GM19452 (cell line): Measurements from ENCODE around the gene MYOM3.

Experiments
- ATAC-seq: cut with Tn5 transposase; IDR thresholded peaks from one replicate; pipeline ENCODE4 v1.9.1; 2021; ENCODE audit not compliant: unreplicated experiment

Gene MYOM3

DNA sequence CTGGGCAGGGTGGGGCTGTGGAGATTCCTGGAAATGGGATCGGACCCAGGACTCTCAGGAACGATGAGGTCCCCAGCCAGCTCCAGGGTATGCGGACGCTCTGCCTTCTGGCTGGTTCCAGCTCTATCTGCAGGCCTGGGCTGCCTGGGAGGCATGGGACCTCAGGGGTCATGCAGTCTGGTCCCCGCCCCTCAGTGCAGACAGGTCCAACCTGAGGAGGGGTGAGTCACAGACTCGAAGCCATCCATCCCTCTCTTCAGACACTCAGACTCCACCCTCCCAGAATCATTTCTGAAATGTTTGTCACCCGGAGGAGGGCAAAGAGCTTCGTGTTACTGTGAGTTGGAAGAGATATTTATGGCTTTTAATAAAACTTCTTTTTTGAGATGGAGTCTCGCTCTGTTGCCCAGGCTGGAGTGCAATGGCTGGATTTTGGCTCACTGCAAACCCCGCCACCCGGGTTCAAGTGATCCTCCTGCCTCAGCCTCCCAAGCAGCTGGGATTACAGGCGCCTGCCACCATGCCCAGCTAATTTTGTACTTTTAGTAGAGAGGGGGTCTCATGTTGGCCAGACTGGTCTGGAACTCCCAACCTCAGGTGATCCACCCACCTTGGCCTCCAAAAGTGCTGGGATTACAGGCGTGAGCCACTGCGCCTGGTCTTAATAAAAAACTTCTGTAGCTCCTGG is 5.9 kb upstream of the MYOM3 start:
- ATAC-seq, result no peak

DNA sequence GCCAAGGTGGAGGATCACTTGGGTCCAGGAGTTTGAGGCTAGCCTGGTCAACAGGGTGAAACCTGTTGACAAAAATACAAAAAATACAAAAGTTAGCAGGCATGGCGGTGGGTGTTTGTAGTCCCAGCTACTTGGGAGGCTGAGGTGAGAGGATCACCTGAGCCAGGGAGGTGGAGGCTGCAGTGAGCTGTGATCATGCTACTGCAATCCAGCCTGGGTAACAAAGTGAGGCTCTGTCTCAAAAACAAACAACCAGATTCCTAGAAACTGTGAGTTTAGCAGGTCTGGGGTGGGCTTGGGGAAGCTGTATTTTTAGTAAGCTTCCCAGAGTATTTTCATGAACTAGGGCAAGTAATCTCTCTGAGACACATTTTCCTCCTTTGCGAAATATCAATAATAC is 5.2 kb upstream of the MYOM3 start:
- ATAC-seq, result no peak

DNA sequence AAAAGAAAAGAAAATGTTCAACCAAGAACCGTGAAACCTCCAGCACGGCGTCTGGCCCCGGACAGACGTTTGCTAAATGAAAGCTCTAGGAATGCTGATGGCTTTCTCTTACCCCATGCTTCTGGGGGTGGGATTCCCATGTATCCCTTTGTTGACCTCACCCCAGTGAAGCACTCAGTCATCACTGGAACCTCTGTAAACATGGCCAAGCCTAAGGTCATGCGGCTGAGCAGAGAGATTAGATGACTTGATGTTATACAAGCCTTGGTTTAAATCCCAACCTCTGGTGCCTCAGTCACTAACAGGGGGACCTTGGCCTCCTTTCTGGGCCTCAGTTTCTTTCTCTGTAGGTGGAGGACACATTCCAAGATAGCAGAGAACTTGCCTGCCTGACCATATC is 2.8 kb upstream of the MYOM3 start:
- ATAC-seq, result no peak

DNA sequence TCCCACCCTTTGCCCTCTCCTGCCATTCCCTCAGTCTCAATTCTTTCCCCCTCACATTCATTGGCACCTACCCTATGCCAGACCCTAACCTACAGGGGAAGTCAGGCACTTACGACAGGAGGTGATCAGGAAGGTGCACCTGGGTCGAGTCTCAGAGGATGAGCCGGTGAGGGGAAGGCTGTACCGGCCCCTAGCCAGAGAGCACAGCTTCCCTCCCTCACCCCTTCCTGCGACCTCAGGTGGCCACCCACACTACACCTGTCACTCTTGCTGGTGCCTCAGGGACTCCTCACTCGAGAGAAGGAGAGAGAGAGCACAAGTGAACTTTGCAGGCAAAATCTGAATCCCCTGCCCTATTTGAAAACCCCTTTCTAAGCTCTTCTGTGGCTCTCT is 1.7 kb upstream of the MYOM3 start:
- ATAC-seq, result no peak

DNA sequence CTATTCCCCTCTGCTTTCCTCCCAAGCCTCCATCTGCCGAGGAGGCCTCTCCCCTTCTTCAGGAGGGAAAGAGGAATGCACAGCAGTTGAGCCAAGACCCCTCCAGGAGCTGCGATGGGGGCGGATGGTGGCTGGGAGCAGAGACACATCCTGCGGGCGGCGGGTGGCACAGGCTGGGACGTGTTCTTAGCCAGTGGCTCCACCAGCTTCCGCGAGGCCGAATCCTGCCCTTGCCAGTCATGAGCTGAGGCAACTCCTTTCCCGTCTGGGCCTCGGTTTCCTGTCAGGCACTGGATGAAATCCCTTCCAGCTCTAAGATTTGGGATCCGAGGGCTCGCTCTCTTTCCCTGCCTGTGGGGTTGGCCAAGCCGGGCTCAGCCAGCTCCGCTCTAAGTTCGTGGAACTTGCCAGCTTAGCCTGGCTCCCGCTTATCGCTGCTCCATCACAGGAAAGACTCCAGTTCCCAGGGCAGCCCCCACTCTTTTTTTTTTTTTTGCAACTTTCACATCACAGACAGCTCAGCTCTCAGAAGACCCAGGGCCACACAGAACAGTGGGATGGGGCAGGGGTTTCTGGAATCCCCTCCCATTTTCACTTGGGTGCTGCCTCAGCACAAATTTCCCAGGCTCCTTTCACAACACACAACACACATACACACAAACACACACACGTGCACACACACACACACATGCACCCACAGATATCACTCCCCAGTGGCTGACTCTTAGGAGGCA is 506 bp downstream of the MYOM3 start:
- no peak for ATAC-seq

DNA sequence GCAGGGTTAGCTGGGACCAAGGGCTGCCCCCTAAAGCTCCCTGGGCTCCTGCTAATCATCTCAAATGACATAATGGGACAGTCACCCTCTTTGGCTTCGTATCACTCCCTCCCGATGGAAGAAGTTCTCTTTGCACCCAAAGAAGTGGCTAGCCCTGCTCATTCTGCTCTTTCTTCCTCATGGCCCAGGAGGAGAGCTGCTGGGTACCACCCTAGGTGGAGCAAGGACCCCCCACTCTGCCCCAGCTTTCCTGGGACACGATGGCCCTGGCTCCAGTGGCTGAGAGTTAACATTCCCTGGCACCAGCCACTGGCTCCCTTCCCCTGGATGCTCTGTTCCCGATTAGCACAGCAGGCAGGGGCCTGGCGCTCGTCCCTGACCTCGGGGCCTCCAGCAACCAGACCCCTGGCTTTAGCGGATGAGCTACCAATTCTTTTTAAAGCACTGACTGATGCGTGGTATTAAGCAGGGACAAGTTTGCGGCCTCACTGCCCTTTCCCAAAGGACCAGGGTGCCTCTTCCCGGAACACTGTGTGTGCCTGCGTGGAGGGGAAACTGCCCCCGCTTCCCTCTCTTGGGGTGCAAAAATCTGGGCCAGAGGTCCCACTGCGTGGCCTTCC is 1.2 kb downstream of the MYOM3 start:
- ATAC-seq, result no peak

DNA sequence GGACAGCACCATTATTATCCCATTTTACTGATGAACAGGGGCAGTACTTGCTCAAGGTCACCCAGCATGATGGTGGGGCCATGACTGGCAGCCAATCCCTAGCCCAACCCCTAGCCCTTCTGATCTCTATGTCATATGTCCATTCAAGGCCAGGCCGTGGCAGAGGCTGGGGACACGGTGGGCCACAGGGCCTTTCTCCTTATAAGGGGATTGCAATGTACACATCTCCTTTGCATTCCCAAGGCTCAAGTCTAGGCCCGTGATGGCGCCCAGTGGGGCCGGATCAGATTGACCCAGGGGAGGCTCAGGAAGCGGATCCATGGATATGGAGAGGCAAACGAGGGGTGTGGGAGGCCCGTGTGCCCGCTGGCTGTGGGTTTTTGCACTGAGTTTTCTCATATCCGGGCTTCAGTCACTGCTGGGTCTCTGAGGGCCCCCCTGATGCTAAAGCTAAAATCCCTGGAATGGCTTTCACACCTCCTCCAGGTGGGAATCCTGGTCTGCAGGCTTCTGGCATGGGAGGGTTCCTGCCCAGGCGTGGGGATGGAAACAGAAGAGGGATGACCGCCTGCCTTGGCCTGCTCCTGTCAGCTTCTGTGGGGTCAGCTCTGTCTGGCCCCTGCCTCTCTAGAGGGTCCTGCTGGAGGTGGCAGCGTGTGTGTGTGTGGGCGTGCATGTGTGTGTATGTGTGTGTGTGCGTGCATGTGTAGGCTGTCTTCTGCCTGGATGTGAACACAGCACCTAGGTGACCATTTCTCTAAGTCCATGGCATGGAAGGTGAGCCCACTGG is 2.1 kb downstream of the MYOM3 start:
- no peak for ATAC-seq

DNA sequence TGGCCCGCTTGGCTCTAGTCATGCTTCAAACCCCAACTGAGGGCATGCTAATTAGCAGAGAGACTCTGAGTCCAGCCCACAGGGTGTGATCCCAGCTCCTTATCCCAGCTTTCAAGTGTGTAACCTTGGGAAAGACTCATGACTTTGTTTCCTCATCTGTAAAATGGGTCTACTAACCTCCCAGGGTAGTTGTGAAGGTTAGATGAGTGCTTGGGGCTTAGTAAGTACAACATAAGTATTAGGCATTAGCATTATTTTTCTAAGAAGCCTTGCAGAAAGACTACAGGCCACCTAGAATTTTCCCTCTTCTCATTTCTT is 2.8 kb downstream of the MYOM3 start:
- no peak for ATAC-seq

DNA sequence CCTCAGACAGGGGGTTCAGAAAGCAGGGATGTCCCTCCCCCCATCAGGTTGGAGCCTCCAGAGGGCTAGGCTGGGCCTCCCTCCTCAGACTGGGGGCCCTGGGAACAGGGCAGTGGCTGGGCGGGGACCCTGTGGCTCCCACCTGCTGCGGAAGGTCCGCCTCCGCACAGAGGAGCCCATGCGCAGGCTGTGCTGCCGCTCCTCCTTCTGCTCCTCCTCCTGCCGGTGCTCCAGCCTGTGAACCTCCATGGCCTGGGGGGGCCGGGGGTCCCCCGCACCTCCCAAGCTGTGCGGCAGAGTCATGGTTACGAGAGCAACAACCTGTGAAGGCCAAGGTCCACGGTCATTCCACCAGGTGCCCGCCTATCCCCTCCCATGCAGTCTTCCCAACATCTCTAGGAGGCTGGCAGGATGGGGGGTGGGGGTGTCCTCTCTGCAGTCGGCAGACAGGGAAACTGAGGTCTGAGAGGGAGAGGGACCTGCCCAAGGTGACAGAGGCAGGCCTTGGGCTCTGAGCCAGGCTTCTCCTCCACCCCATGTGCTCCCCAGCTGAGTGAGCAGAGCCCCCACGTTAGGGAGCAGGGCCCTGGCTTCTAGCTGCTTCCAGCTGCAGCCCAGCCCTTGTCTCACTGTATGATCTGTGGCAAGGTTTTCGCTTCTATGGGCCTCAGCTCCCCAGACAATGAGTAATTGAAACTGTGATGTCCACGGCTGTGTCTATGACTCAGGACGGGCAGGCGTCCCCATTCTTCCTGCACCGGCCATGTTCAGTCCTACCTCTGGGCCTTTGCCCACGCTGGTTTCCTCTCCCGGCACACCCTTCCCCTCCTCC is 3.4 kb downstream of the MYOM3 start:
- no peak for ATAC-seq

DNA sequence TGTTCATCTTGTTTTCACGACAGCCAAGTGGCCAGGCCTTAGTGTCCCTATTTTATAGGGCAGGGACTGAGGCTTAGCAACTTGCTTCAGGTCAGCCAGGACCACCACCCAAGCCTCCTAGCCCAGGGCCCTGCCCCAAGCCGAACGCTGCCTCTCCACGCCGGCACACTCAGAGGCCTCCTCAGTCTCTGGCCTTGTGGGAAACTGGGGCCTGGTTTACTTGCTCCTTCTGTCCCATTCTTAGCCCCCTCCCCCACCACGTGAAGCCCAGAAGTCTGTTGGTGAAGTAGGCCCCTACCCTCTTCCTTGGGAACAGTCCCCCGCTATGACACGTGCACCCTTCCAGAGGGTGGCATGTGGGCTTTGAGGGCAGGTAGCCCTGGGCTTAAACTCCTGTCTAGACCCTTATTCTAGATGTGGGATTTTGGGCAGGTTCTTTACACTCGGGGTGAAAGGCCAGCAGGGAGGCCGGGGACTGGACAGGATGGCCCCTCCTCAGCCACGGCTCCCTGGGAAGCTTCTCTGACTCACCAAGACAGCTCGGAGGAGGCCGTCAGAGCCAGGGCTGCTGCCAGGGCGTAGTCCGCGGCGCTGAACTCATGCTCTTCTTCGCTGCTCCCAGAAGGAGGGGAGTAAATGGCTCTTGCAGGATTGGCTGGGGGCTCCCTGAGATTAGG is 4.3 kb downstream of the MYOM3 start:
- ATAC-seq, result no peak

DNA sequence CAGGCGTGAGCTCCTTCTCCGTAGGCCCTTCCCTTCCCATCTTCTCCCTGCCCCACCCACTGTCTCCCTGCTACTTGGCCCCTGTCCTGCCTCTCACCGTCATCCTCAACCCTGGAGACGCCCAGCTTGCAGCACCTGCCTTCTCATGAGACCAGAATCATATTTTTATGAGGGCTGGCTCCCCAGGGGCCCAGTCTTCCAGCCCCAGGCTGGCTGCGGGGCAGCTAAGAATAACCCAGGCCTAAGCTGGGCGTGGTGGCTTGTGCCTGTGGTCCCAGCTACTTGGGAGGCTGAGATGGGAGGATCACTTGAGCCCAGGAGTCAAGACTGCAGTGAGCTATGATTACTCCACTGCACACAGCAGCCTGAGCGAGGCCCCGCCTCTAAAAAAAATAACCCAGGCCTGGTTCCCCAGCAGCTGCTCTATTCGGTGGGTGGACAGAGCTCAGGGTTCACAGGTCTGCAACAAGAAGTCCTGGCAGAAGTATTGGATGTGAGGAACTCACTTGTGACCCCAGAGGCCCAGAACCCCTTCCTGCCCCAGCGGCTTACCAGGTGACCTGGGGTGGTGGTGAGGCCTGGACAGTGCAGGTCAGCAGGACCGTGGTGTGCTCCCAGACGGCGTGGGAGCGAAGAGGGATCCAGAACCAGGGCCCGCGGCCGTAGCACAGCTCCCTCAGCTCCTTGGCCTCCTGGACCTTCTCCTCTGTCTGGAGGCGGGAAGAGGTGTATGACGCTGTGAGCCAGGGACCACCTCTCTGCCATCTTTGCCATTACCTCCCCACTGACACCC is 6.4 kb downstream of the MYOM3 start:
- ATAC-seq, result no peak

DNA sequence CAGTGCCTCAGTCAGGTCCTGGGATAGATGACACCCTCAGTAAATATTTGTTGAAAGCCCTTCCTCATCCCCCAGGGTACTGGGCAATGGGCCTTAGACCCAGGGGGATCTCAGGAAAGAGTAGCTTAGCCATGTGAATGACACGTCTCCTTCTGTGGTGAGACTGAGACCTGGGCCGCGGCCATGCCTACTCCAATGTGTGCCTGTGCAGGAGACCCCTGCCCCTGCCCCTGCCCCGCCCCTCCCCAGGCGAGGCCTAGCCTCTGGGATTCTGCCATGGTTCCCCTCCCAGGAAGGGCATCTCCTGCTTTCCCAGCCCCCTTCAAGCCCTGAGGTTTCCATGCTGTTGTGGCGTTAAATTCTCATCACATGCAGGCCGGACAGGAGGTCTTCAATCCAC is 7.1 kb downstream of the MYOM3 start:
- ATAC-seq, result no peak

DNA sequence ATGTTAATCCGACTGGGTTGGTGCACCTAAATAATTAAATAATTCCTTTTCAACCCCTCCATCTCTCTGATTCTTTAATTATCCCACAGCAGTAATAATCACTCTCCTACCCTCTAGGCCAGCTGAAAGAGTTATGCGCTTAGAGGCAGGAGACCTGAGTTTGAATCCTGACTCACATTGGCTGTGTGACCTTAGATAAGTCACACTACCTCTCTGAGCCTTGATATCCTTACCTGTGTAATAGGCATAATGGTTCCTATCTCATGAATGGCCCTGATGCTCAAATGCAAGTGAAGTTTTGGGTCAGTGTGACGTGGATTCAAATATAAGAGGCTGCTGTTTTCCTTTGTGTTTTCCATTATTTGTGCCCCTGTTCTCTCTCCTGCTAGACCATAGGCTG is 8.1 kb downstream of the MYOM3 start:
- no peak for ATAC-seq

DNA sequence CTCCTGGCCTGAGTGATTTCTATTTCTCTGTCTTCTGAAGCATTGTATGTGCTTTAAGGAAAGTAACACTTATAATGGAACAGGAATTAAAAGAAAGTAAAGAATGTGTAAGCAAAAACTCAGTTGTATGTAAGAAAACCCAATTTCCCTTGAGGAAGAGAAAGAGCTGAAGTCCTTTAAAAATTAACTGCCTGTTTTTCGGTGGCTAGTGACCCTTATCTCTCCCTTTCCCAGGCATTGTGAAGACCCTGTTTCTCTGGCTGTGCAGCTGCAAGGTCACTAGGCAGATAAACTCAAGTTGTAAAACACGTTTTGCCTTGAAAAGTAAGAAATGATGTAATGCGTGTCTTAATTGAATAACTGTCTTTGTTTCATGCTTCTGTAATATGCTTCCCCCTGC is 8.5 kb downstream of the MYOM3 start:
- ATAC-seq, result no peak

DNA sequence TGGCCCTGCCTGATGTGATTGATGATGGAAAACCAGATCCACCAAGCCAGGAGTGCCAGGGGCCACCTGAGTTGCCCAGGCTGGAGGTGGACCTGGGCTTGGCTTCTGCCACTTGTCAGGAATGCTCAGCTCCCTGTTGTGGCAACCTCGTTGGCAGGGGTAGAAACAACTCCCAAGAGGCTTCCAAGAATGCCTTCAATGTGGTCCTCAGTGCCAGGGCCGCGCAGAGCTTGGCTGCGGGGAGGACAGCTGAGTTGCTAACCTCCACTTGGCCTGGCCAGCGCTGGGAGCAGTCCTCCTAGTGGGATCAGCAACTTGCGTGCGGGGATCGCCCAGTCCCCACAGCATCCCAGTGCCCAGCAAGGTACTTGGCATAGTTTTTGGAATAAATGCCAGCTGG is 9.0 kb downstream of the MYOM3 start:
- no peak for ATAC-seq

DNA sequence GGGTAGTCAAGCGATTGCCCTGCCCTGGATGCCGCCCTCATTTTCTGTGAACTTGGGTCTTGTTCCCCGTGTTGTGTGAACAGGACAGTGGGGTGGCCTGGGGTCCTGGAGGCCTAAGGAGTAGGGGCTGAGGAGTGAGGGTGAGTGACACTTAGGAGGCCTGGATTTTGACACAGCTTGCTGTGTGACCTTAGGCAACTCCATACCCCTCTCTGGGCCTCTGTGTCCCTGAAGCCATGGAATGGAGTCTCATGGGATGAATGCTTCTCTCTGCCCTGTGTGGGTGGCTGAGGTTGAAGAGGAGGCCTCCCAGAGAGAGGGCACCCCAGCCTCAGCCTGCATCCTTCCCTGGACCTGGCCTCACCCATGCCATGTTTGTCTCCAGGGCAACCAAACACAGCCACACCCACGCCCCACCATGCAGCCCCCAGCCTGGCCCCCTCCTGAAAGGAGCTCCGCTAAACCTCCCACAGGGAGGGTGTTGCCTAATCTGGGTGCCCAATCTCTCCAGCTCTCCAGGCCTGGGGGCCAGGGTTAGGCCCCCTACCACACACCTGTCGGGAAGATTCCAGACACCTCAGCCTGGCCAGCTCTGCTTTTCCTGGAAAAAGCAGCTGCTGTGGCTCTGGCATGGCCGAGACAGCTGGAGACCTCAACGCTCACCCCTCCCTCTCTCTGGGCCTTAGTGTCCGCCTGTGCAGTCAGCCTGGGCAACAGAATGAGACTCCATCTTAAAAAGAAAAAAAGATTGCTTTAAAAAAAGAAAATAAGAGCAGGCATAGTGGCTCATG is 9.9 kb downstream of the MYOM3 start:
- no peak for ATAC-seq

DNA sequence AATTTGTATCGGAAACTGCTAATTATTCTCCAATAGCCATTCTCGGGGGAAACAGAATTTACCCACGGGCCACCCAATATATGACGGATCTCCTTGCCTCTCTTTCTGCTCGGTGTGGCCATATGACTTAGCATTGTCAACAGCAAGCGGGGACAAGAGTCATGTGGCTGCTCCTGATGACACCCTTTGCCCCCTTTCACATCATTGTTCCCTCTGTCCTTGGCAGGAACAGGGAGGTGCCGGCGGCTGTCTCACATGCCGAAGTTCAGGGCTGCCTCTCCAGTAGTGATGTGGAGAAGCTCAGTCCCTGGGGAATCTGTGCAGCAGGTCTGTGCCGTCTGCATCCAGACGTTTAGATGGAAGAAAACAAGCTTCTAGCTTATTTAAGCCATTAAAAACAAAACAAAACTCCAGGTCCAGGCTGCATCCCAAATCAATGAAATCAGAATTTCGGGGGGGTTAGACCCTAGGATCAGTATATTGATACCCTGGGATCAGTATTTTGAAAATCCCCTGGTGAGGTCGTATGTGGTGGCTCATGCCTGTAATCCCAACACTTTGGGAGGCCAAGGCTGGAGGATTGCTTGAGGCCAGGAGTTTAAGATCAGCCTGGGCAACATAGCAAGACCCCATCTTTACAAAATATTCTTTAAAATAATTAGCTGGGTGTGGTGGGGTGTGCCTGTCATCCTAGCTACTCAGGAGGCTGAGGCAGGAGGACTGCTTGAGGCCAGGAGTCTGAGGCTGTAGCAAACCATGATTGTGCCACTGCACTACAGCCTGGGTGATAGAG is 10.8 kb downstream of the MYOM3 start:
- no peak for ATAC-seq
